Ishikawa (cell line): ENCODE data around the gene UBE2J1.

Experiments used
- CEBPB ChIP-seq: IDR thresholded peaks from 2 replicates; pipeline ENCODE4 v1.6.1; 2012
- EGR1 ChIP-seq: IDR thresholded peaks from 2 replicates; pipeline ENCODE4 v1.6.1; 2012
- EP300 ChIP-seq: IDR thresholded peaks from 2 replicates; pipeline ENCODE4 v1.6.1; 2012; ENCODE audit warnings: borderline replicate concordance
- FOXM1 ChIP-seq: IDR thresholded peaks from 2 replicates; pipeline ENCODE4 v1.6.1; 2012; ENCODE audit warnings: low read depth, borderline replicate concordance
- RAD21 ChIP-seq: IDR thresholded peaks from 2 replicates; pipeline ENCODE4 v1.6.1; 2012; ENCODE audit warnings: low read depth
- TAF1 ChIP-seq: IDR thresholded peaks from 2 replicates; pipeline ENCODE4 v1.6.1; 2012; ENCODE audit warnings: low read depth, mild to moderate bottlenecking
- TEAD4 ChIP-seq: IDR thresholded peaks from 2 replicates; pipeline ENCODE4 v1.6.1; 2012
- ZBTB7A ChIP-seq: IDR thresholded peaks from 2 replicates; pipeline ENCODE4 v1.6.1; 2012; ENCODE audit warnings: low read depth
- TF ChIP-seq, protein P1 (sequence below): IDR thresholded peaks from 2 replicates; pipeline ENCODE4 v1.6.1; 2012

GRCh38 chr6:89379281-89379680, 26.8 kb upstream of the UBE2J1 start:
- TF ChIP-seq EP300 (no peak), TAF1 (no peak), EGR1 (no peak), ZBTB7A (no peak), TEAD4 (no peak), FOXM1 (no peak), RAD21 (no peak), CEBPB (no peak)
- TF ChIP-seq, protein P1, sequence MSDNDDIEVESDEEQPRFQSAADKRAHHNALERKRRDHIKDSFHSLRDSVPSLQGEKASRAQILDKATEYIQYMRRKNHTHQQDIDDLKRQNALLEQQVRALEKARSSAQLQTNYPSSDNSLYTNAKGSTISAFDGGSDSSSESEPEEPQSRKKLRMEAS, result no peak
